Measurements from ENCODE around the gene HOXA11.
A peak's percentile ranks its signal among the peaks of the same experiment; 100 is the strongest.

The HOXA11 gene

GRCh38 chr7:27138472-27138871 is 46.6 kb downstream of the HOXA11 start:
- H3K27ac Mint-ChIP-seq, result peak overlapping the region; percentile 89 to 100 (median 99)
- peaks cover 86% of the 10 kb centered on the region for H3K4me1 Mint-ChIP-seq
- peaks cover 67% of the 10 kb centered on the region for H3K36me3 Mint-ChIP-seq (ENCODE audit: low read depth)
- H3K27me3 Mint-ChIP-seq (ENCODE audit: low read depth), result peaks cover 10% of the 10 kb centered on the region
- no peaks in the 10 kb centered on the region for H3K9me3 Mint-ChIP-seq
- peak overlapping the region; percentile 88 to 98 (median 95) for H3K4me3 Mint-ChIP-seq
- TF ChIP-seq CTCF (IDR thresholded peaks at IDR 0.05; ENCODE audit: unreplicated experiment in 3 of 3), result no peak

- Mint-ChIP-seq H3K9me3 (no peaks in the 10 kb centered on the region), H3K27me3 (ENCODE audit: low read depth) (peaks cover 9% of the 10 kb centered on the region), H3K27ac (peak overlapping the region; percentile 89 to 100 (median 99)), H3K36me3 (ENCODE audit: low read depth) (peaks cover 66% of the 10 kb centered on the region), H3K4me3 (peak overlapping the region; percentile 88 to 98 (median 95)), H3K4me1 (peaks cover 91% of the 10 kb centered on the region)
- no peak for TF ChIP-seq CTCF (IDR thresholded peaks at IDR 0.05; ENCODE audit: unreplicated experiment in 3 of 3)
Measured at GRCh38 chr7:27137640-27138315, 47.3 kb downstream of the HOXA11 start.

- Mint-ChIP-seq H3K27ac (peak overlapping the region; percentile 89 to 99 (median 92)), H3K27me3 (ENCODE audit: low read depth) (no peaks in the 10 kb centered on the region), H3K4me1 (peaks cover 82% of the 10 kb centered on the region), H3K9me3 (no peaks in the 10 kb centered on the region), H3K36me3 (ENCODE audit: low read depth) (peaks cover 36% of the 10 kb centered on the region), H3K4me3 (peak overlapping the region; percentile 70 to 95 (median 77))
- no peak for TF ChIP-seq CTCF (IDR thresholded peaks at IDR 0.05; ENCODE audit: unreplicated experiment in 3 of 3)
Measured at GRCh38 chr7:27134392-27134791, 50.6 kb downstream of the HOXA11 start.

- Mint-ChIP-seq H3K9me3 (no peaks in the 10 kb centered on the region), H3K4me3 (peak overlapping the region; percentile 70 to 95 (median 77)), H3K27ac (peak overlapping the region; percentile 89 to 99 (median 92)), H3K27me3 (ENCODE audit: low read depth) (peaks cover 3% of the 10 kb centered on the region), H3K4me1 (peaks cover 84% of the 10 kb centered on the region), H3K36me3 (ENCODE audit: low read depth) (peaks cover 36% of the 10 kb centered on the region)
- no peak for TF ChIP-seq CTCF (IDR thresholded peaks at IDR 0.05; ENCODE audit: unreplicated experiment in 3 of 3)
Measured at GRCh38 chr7:27133409-27134231, 51.4 kb downstream of the HOXA11 start.

DNA sequence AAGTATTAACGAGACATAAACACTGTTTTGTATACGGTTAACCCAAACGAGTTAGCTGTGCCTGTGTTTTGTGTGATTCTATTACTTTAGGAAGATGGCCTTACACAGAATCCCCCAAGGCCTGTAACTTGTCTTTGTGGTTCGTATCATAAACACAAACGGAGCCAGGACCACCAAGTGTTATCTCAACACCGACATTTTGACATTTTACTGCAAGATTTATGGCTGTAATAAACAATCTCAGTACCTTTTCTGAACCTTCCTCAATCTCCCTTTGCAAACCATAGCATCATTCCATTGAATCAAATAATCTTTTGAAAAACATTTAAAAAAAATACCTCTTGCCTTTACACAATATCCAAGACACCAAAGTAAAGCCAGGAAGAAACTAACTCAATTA is 52.1 kb downstream of the HOXA11 start:
- H3K27ac Mint-ChIP-seq, result peak overlapping the region; percentile 89 to 99 (median 92)
- peaks cover 3% of the 10 kb centered on the region for H3K27me3 Mint-ChIP-seq (ENCODE audit: low read depth)
- H3K9me3 Mint-ChIP-seq, result no peaks in the 10 kb centered on the region
- peak overlapping the region; percentile 70 to 95 (median 77) for H3K4me3 Mint-ChIP-seq
- H3K36me3 Mint-ChIP-seq (ENCODE audit: low read depth), result peaks cover 39% of the 10 kb centered on the region
- TF ChIP-seq CTCF (IDR thresholded peaks at IDR 0.05; ENCODE audit: unreplicated experiment in 3 of 3), result no peak
- H3K4me1 Mint-ChIP-seq, result peaks cover 84% of the 10 kb centered on the region
